Activated CD4-positive, alpha-beta T cell treated with anti-CD3 and anti-CD28 coated beads, Interleukin-2, amount 10 ng/mL, durations not matched to agents 24 days and 14 days (primary cell): ENCODE results near the gene SV2B. TPM values are rescaled to one million over a fixed set of nuclear protein-coding genes. Genes with fewer than 3 reads are reported as not detected.
"Not testable (repeated sequence)": the region's sequence is repeated elsewhere in the genome, so short reads cannot be mapped to it uniquely, and the experiment has no call there.

Experiments used
- DNase-seq: peaks from one replicate; pipeline ENCODE4 v3.0.0; 2022
- H3K27ac Mint-ChIP-seq: one replicate; pipeline ENCODE4 v1.8.0; 2022; ENCODE audit warnings: mild to moderate bottlenecking, mixed read lengths
- H3K27me3 Mint-ChIP-seq: one replicate; pipeline ENCODE4 v1.8.0; 2022; ENCODE audit warnings: mixed read lengths
- H3K36me3 Mint-ChIP-seq: one replicate; pipeline ENCODE4 v1.8.0; 2022; ENCODE audit warnings: low read depth, mild to moderate bottlenecking, mixed read lengths
- H3K4me1 Mint-ChIP-seq: one replicate; pipeline ENCODE4 v1.8.0; 2021; ENCODE audit warnings: mixed read lengths
- H3K4me3 Mint-ChIP-seq: one replicate; pipeline ENCODE4 v1.8.0; 2022; ENCODE audit warnings: mild to moderate bottlenecking, moderate library complexity, mixed read lengths
- H3K9me3 Mint-ChIP-seq: one replicate; pipeline ENCODE4 v1.8.0; 2021; ENCODE audit warnings: mixed read lengths
- intact Hi-C: fragments of 100-400 bp; cut with micrococcal nuclease; formaldehyde crosslinking; loops from one replicate; pipeline ENCODE4 v1.15.1; 2023
- total RNA-seq: library from RNA; stranded (reverse); gene quantifications from 2 replicates; pipeline ENCODE4 v1.2.3, GENCODE V29; 2022

SV2B gene
- total RNA-seq, 1 donor from 2014 or later: 0.07 TPM

GRCh38 chr15:91073768-91074167, 26.3 kb upstream of the SV2B start:
- no peak for DNase-seq
- Mint-ChIP-seq H3K27ac (no peak overlapping the region), H3K36me3 (no peaks in the 10 kb centered on the region), H3K9me3 (peaks cover 3% of the 10 kb centered on the region), H3K27me3 (peaks cover 35% of the 10 kb centered on the region), H3K4me3 (no peak overlapping the region), H3K4me1 (no peaks in the 10 kb centered on the region)
- intact Hi-C loops: no loop called here

- Mint-ChIP-seq H3K27me3 (peaks cover 29% of the 10 kb centered on the region), H3K4me1 (no peaks in the 10 kb centered on the region), H3K36me3 (no peaks in the 10 kb centered on the region)
Measured at GRCh38 chr15:91075739-91076138, 24.3 kb upstream of the SV2B start.

GRCh38 chr15:91077029-91077428, 23.0 kb upstream of the SV2B start:
- no peak for DNase-seq
- Mint-ChIP-seq H3K4me1 (no peaks in the 10 kb centered on the region), H3K4me3 (no peak overlapping the region), H3K27ac (no peak overlapping the region), H3K27me3 (peaks cover 24% of the 10 kb centered on the region), H3K9me3 (peaks cover 7% of the 10 kb centered on the region), H3K36me3 (no peaks in the 10 kb centered on the region)
- intact Hi-C loops: no loop called here

More at GRCh38 chr15:91075739-91076138, 24.3 kb upstream of the SV2B start:
- Mint-ChIP-seq H3K9me3 (peaks cover 7% of the 10 kb centered on the region), H3K4me3 (no peak overlapping the region), H3K27ac (no peak overlapping the region)
- intact Hi-C loops: no loop called here
- DNase-seq: no peak

- H3K27me3 Mint-ChIP-seq: peaks cover 45% of the 10 kb centered on the region
- intact Hi-C loops, DNase-seq, H3K4me1 Mint-ChIP-seq, H3K4me3 Mint-ChIP-seq, H3K27ac Mint-ChIP-seq, H3K36me3 Mint-ChIP-seq: not testable (repeated sequence)
- peaks cover 10% of the 10 kb centered on the region for H3K9me3 Mint-ChIP-seq
Measured at GRCh38 chr15:91093866-91094265, 6.2 kb upstream of the SV2B start.

- intact Hi-C loops: no loop called here
- peak overlapping the region; percentile 4 for H3K4me3 Mint-ChIP-seq
Measured at GRCh38 chr15:91098451-91098850, 1.6 kb upstream of the SV2B start.

GRCh38 chr15:91099616-91099994, 452 bp upstream of the SV2B start:
- Mint-ChIP-seq H3K36me3 (no peaks in the 10 kb centered on the region), H3K27me3 (peaks cover 80% of the 10 kb centered on the region), H3K4me1 (peaks cover 23% of the 10 kb centered on the region), H3K9me3 (no peaks in the 10 kb centered on the region), H3K4me3 (peak overlapping the region; percentile 77), H3K27ac (peak overlapping the region; percentile 6)
- peak; percentile 74 for DNase-seq
- intact Hi-C loops: no loop called here

More at GRCh38 chr15:91098451-91098850, 1.6 kb upstream of the SV2B start:
- Mint-ChIP-seq H3K9me3 (peaks cover 6% of the 10 kb centered on the region), H3K27ac (peak overlapping the region; percentile 0), H3K36me3 (peaks cover 3% of the 10 kb centered on the region), H3K27me3 (peaks cover 78% of the 10 kb centered on the region), H3K4me1 (peaks cover 23% of the 10 kb centered on the region)
- no peak for DNase-seq

- Mint-ChIP-seq H3K27ac (no peak overlapping the region), H3K27me3 (peaks cover 85% of the 10 kb centered on the region), H3K4me1 (peaks cover 23% of the 10 kb centered on the region), H3K9me3 (no peaks in the 10 kb centered on the region), H3K36me3 (no peaks in the 10 kb centered on the region), H3K4me3 (peak overlapping the region; percentile 85)
- no peak for DNase-seq
- intact Hi-C loops: no loop called here
Measured at GRCh38 chr15:91100814-91101607, 954 bp downstream of the SV2B start.

GRCh38 chr15:91101608-91101920, 1.5 kb downstream of the SV2B start:
- peaks cover 23% of the 10 kb centered on the region for H3K4me1 Mint-ChIP-seq
- DNase-seq: no peak
- H3K4me3 Mint-ChIP-seq: no peak overlapping the region
- H3K36me3 Mint-ChIP-seq: no peaks in the 10 kb centered on the region
- H3K27me3 Mint-ChIP-seq: peaks cover 85% of the 10 kb centered on the region
- intact Hi-C loops: no loop called here
- no peaks in the 10 kb centered on the region for H3K9me3 Mint-ChIP-seq
- no peak overlapping the region for H3K27ac Mint-ChIP-seq

GRCh38 chr15:91102546-91103330, 2.7 kb downstream of the SV2B start:
- Mint-ChIP-seq H3K4me1 (peaks cover 23% of the 10 kb centered on the region), H3K27me3 (peaks cover 81% of the 10 kb centered on the region), H3K4me3 (no peak overlapping the region), H3K36me3 (no peaks in the 10 kb centered on the region), H3K27ac (no peak overlapping the region), H3K9me3 (no peaks in the 10 kb centered on the region)
- intact Hi-C loops: no loop called here
- DNase-seq: no peak

- Mint-ChIP-seq H3K4me3 (no peak overlapping the region), H3K36me3 (no peaks in the 10 kb centered on the region), H3K27ac (no peak overlapping the region), H3K27me3 (peaks cover 76% of the 10 kb centered on the region), H3K9me3 (no peaks in the 10 kb centered on the region), H3K4me1 (peaks cover 21% of the 10 kb centered on the region)
- intact Hi-C loops: no loop called here
- DNase-seq: no peak
Measured at GRCh38 chr15:91104111-91104510, 4.1 kb downstream of the SV2B start.

GRCh38 chr15:91108421-91108820, 8.4 kb downstream of the SV2B start:
- no peaks in the 10 kb centered on the region for H3K9me3 Mint-ChIP-seq
- no peaks in the 10 kb centered on the region for H3K4me1 Mint-ChIP-seq
- no peak for DNase-seq
- no peak overlapping the region for H3K27ac Mint-ChIP-seq
- no peaks in the 10 kb centered on the region for H3K36me3 Mint-ChIP-seq
- peaks cover 39% of the 10 kb centered on the region for H3K27me3 Mint-ChIP-seq
- intact Hi-C loops: no loop called here
- no peak overlapping the region for H3K4me3 Mint-ChIP-seq

GRCh38 chr15:91109885-91110284, 9.8 kb downstream of the SV2B start:
- H3K27me3 Mint-ChIP-seq: peaks cover 29% of the 10 kb centered on the region
- intact Hi-C loops: no loop called here
- no peaks in the 10 kb centered on the region for H3K36me3 Mint-ChIP-seq
- H3K4me1 Mint-ChIP-seq: no peaks in the 10 kb centered on the region
- H3K27ac Mint-ChIP-seq: no peak overlapping the region
- H3K4me3 Mint-ChIP-seq: no peak overlapping the region
- DNase-seq: no peak
- H3K9me3 Mint-ChIP-seq: no peaks in the 10 kb centered on the region

- no peak overlapping the region for H3K27ac Mint-ChIP-seq
- H3K27me3 Mint-ChIP-seq: peaks cover 24% of the 10 kb centered on the region
- no peak for DNase-seq
- no peaks in the 10 kb centered on the region for H3K4me1 Mint-ChIP-seq
- H3K4me3 Mint-ChIP-seq: no peak overlapping the region
- intact Hi-C loops: no loop called here
- H3K9me3 Mint-ChIP-seq: no peaks in the 10 kb centered on the region
- H3K36me3 Mint-ChIP-seq: no peaks in the 10 kb centered on the region
Measured at GRCh38 chr15:91110407-91110806, 10.3 kb downstream of the SV2B start.

- Mint-ChIP-seq H3K4me3 (no peak overlapping the region), H3K4me1 (peaks cover 6% of the 10 kb centered on the region), H3K27me3 (peaks cover 18% of the 10 kb centered on the region), H3K27ac (no peak overlapping the region), H3K9me3 (no peaks in the 10 kb centered on the region), H3K36me3 (no peaks in the 10 kb centered on the region)
- DNase-seq: no peak
- intact Hi-C loops: no loop called here
Measured at GRCh38 chr15:91113030-91113429, 13.0 kb downstream of the SV2B start.
